Measurements from ENCODE around the gene NECTIN1.

Gene NECTIN1

DNA sequence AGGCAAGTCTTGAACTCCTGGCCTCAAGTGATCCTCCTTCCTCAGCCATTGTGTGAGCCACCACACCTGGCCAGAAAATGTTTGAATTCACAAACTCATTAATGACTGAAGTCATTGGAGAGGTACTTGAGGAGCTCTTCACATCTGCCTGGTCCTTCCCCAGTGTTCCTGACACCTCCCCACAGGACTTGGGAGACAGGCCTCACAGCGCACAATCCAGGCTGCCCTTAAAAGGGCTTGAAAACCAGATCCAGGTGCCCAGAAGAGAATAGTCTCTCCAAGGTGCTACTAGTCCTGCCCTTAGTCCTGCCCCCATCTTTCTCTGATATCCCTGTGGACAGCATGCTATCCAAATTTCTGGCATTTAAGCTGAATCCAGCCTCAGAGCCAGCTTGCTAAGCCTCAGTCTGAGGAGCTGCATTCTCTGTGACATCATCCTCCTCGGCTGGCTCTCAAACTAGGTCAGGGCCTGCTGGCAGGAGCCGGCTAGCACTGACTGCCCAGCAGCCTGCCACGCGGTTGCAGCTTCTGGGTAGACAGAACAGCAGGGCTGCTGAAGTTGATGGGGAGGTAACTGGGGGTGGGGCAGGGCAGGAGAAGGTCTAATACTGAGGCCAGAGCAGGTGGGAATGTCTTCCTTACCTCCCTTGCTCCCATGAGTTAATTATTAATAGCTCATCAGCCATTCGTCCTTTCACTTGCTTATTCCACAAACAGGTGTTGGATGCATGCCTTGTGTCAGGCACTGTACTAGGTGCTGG, 35.3 kb upstream of the NECTIN1 start:
- no peaks in the 10 kb centered on the region for H3K27me3 ChIP-seq (ENCODE audit: control insufficient read depth, insufficient read depth, low read length)
- H3K9ac ChIP-seq (ENCODE audit: low read length) = no peak overlapping the region
- H3K9me3 ChIP-seq (ENCODE audit: control insufficient read depth, low read length) = no peaks in the 10 kb centered on the region
- H3K4me3 ChIP-seq (ENCODE audit: low read length) = no peak overlapping the region
- H3K4me1 ChIP-seq (ENCODE audit: control insufficient read depth, insufficient read depth, low read length) = peaks cover 5% of the 10 kb centered on the region
- H3K36me3 ChIP-seq (ENCODE audit: control insufficient read depth, insufficient read depth, low read length) = no peaks in the 10 kb centered on the region

DNA sequence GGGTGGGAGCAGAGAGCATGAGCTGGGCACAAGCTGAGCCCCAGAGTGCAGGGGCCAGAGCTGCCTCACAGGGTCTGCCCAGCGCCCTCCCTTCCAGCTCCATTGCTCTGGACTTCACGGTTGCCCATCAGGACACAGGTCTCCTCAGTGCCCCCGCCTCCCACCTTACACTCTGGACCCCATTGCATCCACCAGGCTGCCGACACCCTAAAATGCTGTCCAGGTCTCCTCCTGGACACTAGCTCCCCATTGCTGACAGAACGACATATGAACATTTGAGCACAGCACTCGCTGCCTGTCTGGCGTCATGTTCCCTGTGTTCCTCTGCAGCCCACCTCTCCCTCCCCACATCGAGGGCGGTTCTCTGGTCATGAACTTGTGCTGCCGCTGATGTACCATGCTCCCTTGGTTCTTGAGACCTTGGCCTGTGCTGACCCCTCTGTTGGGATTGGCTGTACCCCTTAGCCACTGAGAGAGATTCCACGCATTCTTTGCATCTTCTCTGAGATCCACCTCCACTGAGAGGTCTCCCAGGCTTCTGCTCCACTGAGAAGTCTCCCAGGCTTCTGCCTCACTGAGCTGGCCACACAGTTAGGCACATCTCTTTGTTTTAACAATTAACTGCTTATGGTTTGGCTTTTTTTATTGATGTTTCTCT, 34.2 kb upstream of the NECTIN1 start:
- no peaks in the 10 kb centered on the region for H3K9me3 ChIP-seq (ENCODE audit: control insufficient read depth, low read length)
- H3K4me1 ChIP-seq (ENCODE audit: control insufficient read depth, insufficient read depth, low read length) = peaks cover 10% of the 10 kb centered on the region
- H3K9ac ChIP-seq (ENCODE audit: low read length) = no peak overlapping the region
- no peaks in the 10 kb centered on the region for H3K36me3 ChIP-seq (ENCODE audit: control insufficient read depth, insufficient read depth, low read length)
- H3K4me3 ChIP-seq (ENCODE audit: low read length) = no peak overlapping the region
- H3K27me3 ChIP-seq (ENCODE audit: control insufficient read depth, insufficient read depth, low read length) = no peaks in the 10 kb centered on the region

DNA sequence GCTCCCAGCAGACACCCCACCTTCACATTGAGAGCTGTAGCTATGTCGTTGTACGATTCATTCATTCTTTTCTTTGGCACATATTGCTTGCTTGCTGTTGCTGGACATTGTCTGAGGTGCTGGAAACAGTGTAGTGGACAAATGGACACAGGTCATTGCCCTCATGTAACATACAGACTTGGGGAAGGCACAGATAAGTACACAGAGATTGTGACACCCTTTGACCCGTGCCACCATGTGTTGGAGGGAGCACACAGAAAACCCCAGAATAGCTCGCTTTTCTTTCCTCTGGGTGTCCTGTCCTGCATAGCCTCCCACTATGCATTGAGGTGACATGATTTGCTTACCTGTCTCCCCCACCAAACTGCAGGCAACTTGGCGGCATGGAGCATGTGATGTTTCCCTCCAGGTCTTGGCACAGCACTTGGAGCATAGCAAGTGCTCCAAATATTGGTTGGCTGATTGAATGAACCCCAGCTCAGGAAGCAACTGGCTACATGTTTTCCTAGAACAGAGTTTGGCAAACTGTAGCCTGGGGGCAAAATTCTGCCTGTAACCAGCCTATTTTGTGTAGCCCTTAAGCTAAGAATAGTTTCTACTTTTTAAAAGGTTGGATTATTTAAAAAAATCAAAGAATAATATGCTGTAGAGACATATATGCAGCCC, 30.9 kb upstream of the NECTIN1 start:
- Histone ChIP-seq H3K36me3 (ENCODE audit: control insufficient read depth, insufficient read depth, low read length) (no peaks in the 10 kb centered on the region), H3K27me3 (ENCODE audit: control insufficient read depth, insufficient read depth, low read length) (no peaks in the 10 kb centered on the region), H3K4me3 (ENCODE audit: low read length) (no peak overlapping the region), H3K4me1 (ENCODE audit: control insufficient read depth, insufficient read depth, low read length) (peaks cover 10% of the 10 kb centered on the region), H3K9ac (ENCODE audit: low read length) (no peak overlapping the region), H3K9me3 (ENCODE audit: control insufficient read depth, low read length) (no peaks in the 10 kb centered on the region)

DNA sequence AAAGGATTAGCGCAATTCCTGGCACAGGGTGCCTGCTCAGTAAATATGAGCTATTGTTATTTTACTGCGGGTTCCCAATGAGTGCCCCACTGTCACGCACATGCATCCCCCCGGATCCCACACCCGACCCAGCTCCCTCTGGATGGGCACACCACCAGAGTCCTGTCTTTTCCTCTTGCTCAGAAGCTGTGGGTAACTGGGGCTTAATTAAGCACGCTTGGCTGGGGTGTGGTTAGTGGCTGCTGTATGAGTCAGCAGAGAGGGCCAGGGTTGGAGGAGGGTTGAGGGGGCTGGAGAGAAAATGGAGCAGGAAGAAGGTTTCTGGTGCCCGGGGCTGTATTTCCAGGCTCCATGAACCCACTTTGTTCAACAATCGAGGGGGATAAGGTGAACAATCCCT, 30.3 kb upstream of the NECTIN1 start:
- H3K4me1 ChIP-seq (ENCODE audit: control insufficient read depth, insufficient read depth, low read length) = peaks cover 10% of the 10 kb centered on the region
- no peak overlapping the region for H3K4me3 ChIP-seq (ENCODE audit: low read length)
- no peaks in the 10 kb centered on the region for H3K9me3 ChIP-seq (ENCODE audit: control insufficient read depth, low read length)
- H3K27me3 ChIP-seq (ENCODE audit: control insufficient read depth, insufficient read depth, low read length) = no peaks in the 10 kb centered on the region
- no peak overlapping the region for H3K9ac ChIP-seq (ENCODE audit: low read length)
- H3K36me3 ChIP-seq (ENCODE audit: control insufficient read depth, insufficient read depth, low read length) = no peaks in the 10 kb centered on the region

DNA sequence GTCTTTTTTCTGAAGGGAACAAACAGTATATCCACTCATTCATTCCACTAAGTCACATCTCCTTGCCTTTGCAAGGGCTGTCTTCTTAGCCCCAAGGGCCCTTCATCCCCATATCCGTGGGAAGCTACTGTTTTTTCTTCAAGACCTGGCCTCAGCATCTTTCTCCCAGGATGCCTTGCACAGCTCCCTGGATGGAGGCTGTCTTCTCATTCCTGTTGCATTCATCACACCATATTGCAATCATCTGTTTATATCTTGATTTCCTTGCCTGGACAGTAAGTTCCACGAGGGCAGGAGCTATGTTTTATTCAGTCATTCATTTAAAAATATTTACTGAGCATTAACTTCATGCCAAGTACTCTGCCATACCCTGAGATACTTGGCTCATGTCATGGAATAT, 29.3 kb upstream of the NECTIN1 start:
- H3K27me3 ChIP-seq (ENCODE audit: control insufficient read depth, insufficient read depth, low read length) = no peaks in the 10 kb centered on the region
- H3K4me3 ChIP-seq (ENCODE audit: low read length) = no peak overlapping the region
- no peaks in the 10 kb centered on the region for H3K36me3 ChIP-seq (ENCODE audit: control insufficient read depth, insufficient read depth, low read length)
- H3K4me1 ChIP-seq (ENCODE audit: control insufficient read depth, insufficient read depth, low read length) = peaks cover 10% of the 10 kb centered on the region
- no peak overlapping the region for H3K9ac ChIP-seq (ENCODE audit: low read length)
- no peaks in the 10 kb centered on the region for H3K9me3 ChIP-seq (ENCODE audit: control insufficient read depth, low read length)

DNA sequence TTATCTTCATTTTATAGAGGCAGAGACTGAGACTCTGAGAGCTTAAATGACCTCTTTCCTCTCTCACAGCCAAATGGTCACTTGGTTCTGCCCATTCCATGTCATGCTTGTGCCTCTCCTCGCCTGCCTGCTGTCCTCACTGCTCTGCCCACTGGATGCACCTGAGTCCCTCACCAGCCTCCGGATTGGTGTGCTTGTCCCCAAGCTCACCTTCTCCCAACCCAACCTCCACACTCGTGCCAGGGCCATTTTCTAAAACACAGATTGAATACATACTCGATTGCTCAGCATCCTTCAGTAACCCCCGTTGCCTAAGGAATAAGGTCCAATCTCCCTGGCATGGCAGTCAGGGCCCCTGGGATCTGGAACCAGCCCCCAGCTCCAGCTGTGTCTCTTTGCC, 28.4 kb upstream of the NECTIN1 start:
- Histone ChIP-seq H3K4me1 (ENCODE audit: control insufficient read depth, insufficient read depth, low read length) (peaks cover 14% of the 10 kb centered on the region), H3K4me3 (ENCODE audit: low read length) (no peak overlapping the region), H3K9ac (ENCODE audit: low read length) (no peak overlapping the region), H3K36me3 (ENCODE audit: control insufficient read depth, insufficient read depth, low read length) (no peaks in the 10 kb centered on the region), H3K27me3 (ENCODE audit: control insufficient read depth, insufficient read depth, low read length) (no peaks in the 10 kb centered on the region), H3K9me3 (ENCODE audit: control insufficient read depth, low read length) (no peaks in the 10 kb centered on the region)

DNA sequence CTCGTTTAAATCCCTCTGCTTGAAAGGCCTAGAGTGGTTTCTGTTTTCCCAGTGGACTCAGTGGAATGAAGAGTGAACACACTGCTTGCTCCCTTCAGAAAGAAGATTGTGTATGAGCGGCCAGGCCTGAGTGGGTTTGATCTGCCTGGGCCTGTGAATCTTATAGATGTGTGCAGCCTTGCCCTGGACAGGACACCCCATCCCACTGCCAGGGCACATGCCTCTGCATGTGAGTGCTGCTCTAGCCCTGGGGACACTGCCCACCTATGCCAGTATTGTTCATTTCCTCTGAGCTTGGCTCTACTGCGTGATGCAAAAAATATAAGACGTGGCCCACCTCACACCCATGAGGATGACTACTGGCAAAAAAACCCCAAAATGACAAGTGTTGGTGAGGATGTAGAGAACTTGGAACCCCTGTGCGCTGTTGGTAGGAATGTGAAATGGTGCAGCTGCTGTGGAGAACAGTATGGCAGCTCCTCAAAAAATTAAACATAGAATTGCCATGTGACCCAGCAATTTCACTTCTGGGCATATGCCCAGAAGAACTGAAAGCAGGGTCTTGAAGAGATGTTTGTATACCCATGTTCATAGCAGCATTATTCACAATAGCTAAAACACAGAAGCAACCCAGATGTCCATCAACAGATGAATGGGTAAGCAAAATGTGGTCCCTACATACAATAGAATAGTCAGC, 27.3 kb upstream of the NECTIN1 start:
- H3K9ac ChIP-seq (ENCODE audit: low read length) = no peak overlapping the region
- H3K4me1 ChIP-seq (ENCODE audit: control insufficient read depth, insufficient read depth, low read length) = peaks cover 20% of the 10 kb centered on the region
- H3K9me3 ChIP-seq (ENCODE audit: control insufficient read depth, low read length) = no peaks in the 10 kb centered on the region
- no peaks in the 10 kb centered on the region for H3K36me3 ChIP-seq (ENCODE audit: control insufficient read depth, insufficient read depth, low read length)
- no peak overlapping the region for H3K4me3 ChIP-seq (ENCODE audit: low read length)
- no peaks in the 10 kb centered on the region for H3K27me3 ChIP-seq (ENCODE audit: control insufficient read depth, insufficient read depth, low read length)

DNA sequence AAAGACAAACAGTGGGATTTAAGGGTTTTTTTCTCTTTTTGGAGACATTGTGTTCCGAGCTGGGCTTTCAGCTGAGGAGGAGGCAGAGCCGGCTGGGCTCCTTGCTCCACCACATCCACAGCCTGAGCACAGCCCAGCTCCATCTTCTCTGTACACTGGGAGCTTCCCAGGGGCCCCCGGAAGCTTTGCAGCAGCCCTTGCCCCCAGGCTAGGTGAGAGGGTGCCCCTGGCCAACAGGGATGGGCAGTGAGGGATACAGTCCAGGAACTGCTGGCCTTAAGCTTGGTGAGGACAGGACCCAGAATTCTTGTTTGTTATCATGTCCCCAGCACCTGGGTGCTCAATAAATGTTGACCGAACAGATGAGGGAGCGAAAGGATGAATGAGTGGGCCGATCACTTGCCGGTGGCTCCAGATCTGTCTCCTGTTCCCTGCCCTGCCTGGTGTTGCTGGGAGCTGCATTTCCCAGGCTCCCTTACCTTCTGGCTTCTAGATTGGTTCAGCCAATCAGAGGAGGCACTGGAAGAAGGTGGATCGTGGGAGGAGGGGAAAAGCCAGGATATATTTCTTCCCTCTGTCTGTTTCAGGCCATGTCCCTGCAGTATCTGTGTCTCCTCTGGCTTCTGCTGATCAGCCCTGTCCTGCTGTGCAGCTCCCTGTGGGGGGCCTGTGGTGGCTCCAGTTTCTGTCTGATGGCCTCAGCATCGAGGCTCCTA, 26.5 kb upstream of the NECTIN1 start:
- no peaks in the 10 kb centered on the region for H3K27me3 ChIP-seq (ENCODE audit: control insufficient read depth, insufficient read depth, low read length)
- H3K4me1 ChIP-seq (ENCODE audit: control insufficient read depth, insufficient read depth, low read length) = peaks cover 20% of the 10 kb centered on the region
- no peaks in the 10 kb centered on the region for H3K36me3 ChIP-seq (ENCODE audit: control insufficient read depth, insufficient read depth, low read length)
- no peaks in the 10 kb centered on the region for H3K9me3 ChIP-seq (ENCODE audit: control insufficient read depth, low read length)
- no peak overlapping the region for H3K4me3 ChIP-seq (ENCODE audit: low read length)
- no peak overlapping the region for H3K9ac ChIP-seq (ENCODE audit: low read length)

DNA sequence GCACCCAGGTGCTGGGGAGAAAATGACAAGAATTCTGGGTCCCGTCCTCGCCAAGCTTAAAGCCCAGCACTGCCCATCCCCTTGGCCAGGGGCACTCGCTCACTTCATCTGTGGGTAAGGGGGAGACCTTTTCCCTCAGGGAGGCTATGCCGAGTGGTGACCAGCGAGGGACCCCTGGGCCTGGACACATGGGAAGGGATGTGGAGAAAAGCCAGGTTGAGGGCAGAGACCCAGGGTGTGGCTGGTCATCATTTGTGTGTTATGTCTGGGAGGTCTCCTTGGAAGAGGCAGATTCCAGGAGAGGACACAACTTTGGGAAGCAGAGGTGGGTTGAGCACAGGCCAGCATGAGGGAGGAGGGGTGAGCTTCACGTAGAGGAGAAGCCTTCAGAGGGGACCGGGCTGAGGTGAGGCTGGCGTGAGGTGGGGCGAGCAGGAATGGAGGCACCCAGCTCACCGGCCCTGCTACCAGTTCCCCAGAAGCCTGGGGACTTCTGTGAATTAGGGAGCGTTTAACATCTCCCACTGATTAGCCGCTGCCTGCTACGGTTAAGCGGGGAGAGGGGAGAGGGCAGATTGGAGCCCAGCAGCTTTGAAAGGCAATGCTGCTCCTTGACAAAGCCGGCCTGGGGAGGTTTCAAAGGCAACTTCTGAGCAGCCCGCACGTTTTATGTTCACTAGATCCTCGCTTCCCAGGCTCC, 25.8 kb upstream of the NECTIN1 start:
- no peaks in the 10 kb centered on the region for H3K36me3 ChIP-seq (ENCODE audit: control insufficient read depth, insufficient read depth, low read length)
- H3K4me3 ChIP-seq (ENCODE audit: low read length) = no peak overlapping the region
- no peaks in the 10 kb centered on the region for H3K27me3 ChIP-seq (ENCODE audit: control insufficient read depth, insufficient read depth, low read length)
- peaks cover 20% of the 10 kb centered on the region for H3K4me1 ChIP-seq (ENCODE audit: control insufficient read depth, insufficient read depth, low read length)
- no peaks in the 10 kb centered on the region for H3K9me3 ChIP-seq (ENCODE audit: control insufficient read depth, low read length)
- no peak overlapping the region for H3K9ac ChIP-seq (ENCODE audit: low read length)

DNA sequence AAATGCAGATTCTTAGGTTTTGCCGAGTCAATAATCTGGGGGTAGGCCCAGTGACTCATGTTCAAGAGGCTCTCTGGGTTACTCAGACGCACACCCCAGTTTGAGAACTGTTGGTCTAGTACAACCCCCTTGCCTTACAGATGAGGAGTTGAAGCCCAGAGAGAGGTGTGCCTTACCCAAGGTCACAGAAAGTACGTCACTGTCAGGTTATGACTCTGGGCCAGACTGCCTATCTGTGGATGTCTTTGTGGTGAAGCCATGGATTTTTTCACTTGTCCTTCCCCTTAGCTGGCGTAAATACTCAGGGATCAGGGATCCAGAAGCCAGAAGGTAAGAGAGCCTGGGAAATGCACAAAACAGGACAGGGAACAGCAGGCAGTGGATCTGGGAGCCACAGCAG, 25.2 kb upstream of the NECTIN1 start:
- H3K4me3 ChIP-seq (ENCODE audit: low read length) = no peak overlapping the region
- H3K4me1 ChIP-seq (ENCODE audit: control insufficient read depth, insufficient read depth, low read length) = peaks cover 14% of the 10 kb centered on the region
- no peaks in the 10 kb centered on the region for H3K9me3 ChIP-seq (ENCODE audit: control insufficient read depth, low read length)
- H3K9ac ChIP-seq (ENCODE audit: low read length) = no peak overlapping the region
- no peaks in the 10 kb centered on the region for H3K36me3 ChIP-seq (ENCODE audit: control insufficient read depth, insufficient read depth, low read length)
- H3K27me3 ChIP-seq (ENCODE audit: control insufficient read depth, insufficient read depth, low read length) = peaks cover under 1% of the 10 kb centered on the region

DNA sequence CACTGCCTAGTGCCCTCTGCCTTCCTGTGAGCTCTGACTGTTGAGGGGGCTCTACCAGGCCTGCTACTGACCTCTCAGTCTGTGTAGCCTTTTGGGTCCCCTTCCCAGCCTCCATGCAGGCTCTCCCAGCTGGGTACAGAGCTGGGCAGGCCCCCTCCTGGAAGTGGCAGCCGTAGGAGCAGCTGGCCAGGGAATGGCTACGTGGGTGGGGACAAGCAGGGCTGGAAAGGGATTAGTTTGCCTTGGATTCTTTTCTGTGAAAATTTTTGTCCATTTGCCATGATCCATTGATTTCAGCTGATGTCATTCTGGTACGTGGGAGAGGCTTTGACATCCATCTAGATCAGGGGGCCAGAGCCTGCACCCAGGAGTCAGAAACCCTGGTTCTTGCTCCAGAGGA, 23.9 kb upstream of the NECTIN1 start:
- peaks cover 6% of the 10 kb centered on the region for H3K27me3 ChIP-seq (ENCODE audit: control insufficient read depth, insufficient read depth, low read length)
- no peak overlapping the region for H3K4me3 ChIP-seq (ENCODE audit: low read length)
- H3K9ac ChIP-seq (ENCODE audit: low read length) = no peak overlapping the region
- H3K4me1 ChIP-seq (ENCODE audit: control insufficient read depth, insufficient read depth, low read length) = peaks cover 11% of the 10 kb centered on the region
- no peaks in the 10 kb centered on the region for H3K9me3 ChIP-seq (ENCODE audit: control insufficient read depth, low read length)
- no peaks in the 10 kb centered on the region for H3K36me3 ChIP-seq (ENCODE audit: control insufficient read depth, insufficient read depth, low read length)
